Measurements from ENCODE around the gene FRS3.

DNA sequence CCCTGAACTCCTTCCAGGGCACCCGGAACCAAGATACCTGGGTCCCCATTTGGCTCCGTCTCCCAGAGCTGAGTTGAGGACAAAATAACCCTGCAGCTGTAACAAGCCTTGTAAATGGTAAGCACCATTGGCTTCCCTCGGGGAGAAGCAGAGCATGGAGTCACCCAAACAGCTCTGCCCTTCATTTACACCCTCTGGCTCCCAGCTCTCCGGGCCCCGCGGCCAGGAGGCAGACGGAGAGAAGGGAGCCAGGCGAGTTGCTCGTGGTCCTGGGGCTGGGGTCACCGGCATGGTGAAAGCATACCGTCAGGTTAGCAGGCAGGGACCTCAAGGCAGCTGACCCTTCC is 46.4 kb downstream of the FRS3 start:
- no peak for TF ChIP-seq POLR2AphosphoS5 (IDR thresholded peaks at IDR 0.05)
- TF ChIP-seq, protein P1, sequence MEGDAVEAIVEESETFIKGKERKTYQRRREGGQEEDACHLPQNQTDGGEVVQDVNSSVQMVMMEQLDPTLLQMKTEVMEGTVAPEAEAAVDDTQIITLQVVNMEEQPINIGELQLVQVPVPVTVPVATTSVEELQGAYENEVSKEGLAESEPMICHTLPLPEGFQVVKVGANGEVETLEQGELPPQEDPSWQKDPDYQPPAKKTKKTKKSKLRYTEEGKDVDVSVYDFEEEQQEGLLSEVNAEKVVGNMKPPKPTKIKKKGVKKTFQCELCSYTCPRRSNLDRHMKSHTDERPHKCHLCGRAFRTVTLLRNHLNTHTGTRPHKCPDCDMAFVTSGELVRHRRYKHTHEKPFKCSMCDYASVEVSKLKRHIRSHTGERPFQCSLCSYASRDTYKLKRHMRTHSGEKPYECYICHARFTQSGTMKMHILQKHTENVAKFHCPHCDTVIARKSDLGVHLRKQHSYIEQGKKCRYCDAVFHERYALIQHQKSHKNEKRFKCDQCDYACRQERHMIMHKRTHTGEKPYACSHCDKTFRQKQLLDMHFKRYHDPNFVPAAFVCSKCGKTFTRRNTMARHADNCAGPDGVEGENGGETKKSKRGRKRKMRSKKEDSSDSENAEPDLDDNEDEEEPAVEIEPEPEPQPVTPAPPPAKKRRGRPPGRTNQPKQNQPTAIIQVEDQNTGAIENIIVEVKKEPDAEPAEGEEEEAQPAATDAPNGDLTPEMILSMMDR (IDR thresholded peaks at IDR 0.05), result no peak
- no peak for TF ChIP-seq EP300 (IDR thresholded peaks at IDR 0.05)
- no peak for TF ChIP-seq POLR2A (IDR thresholded peaks at IDR 0.05)
